Progenitor cell of endocrine pancreas (in vitro differentiated cells): ENCODE results near the gene SLC10A7. TPM values are rescaled to one million over a fixed set of nuclear protein-coding genes. Genes with fewer than 3 reads are reported as not detected.

ENCODE experiments used
- DNase-seq: peaks from one replicate; pipeline ENCODE4 v3.0.0; 2021; ENCODE audit warnings: low spot score; ENCODE audit not compliant: unreplicated experiment
- H3K27ac Mint-ChIP-seq: 2 replicates; pipeline ENCODE4 v1.8.0; 2021; ENCODE audit warnings: mild to moderate bottlenecking, moderate library complexity, mixed read lengths
- H3K27me3 Mint-ChIP-seq: 2 replicates; pipeline ENCODE4 v1.8.0; 2021; ENCODE audit warnings: mixed read lengths
- H3K36me3 Mint-ChIP-seq: 2 replicates; pipeline ENCODE4 v1.8.0; 2022; ENCODE audit warnings: mixed read lengths; ENCODE audit not compliant: insufficient read depth
- H3K4me1 Mint-ChIP-seq: 2 replicates; pipeline ENCODE4 v1.8.0; 2021; ENCODE audit warnings: low read depth, mixed read lengths
- H3K4me3 Mint-ChIP-seq: 2 replicates; pipeline ENCODE4 v1.8.0; 2021; ENCODE audit warnings: low read depth, mild to moderate bottlenecking, moderate library complexity, mixed read lengths
- H3K9me3 Mint-ChIP-seq: 2 replicates; pipeline ENCODE4 v1.8.0; 2021; ENCODE audit warnings: low read depth, mixed read lengths
- total RNA-seq: library from RNA; stranded (reverse); gene quantifications from 2 replicates; pipeline ENCODE4 v1.2.1, GENCODE V29; 2021
- TF ChIP-seq, protein P1 (sequence below): fragments of 200-600 bp; sonication (generic); IDR thresholded peaks from one replicate; pipeline ENCODE4 v1.5.0; 2021; ENCODE audit warnings: antibody characterized with exemption, mild to moderate bottlenecking; ENCODE audit not compliant: unreplicated experiment

The SLC10A7 gene
- total RNA-seq, 1 donor from 2014 or later, result 14.1 TPM

- TF ChIP-seq, protein P1, sequence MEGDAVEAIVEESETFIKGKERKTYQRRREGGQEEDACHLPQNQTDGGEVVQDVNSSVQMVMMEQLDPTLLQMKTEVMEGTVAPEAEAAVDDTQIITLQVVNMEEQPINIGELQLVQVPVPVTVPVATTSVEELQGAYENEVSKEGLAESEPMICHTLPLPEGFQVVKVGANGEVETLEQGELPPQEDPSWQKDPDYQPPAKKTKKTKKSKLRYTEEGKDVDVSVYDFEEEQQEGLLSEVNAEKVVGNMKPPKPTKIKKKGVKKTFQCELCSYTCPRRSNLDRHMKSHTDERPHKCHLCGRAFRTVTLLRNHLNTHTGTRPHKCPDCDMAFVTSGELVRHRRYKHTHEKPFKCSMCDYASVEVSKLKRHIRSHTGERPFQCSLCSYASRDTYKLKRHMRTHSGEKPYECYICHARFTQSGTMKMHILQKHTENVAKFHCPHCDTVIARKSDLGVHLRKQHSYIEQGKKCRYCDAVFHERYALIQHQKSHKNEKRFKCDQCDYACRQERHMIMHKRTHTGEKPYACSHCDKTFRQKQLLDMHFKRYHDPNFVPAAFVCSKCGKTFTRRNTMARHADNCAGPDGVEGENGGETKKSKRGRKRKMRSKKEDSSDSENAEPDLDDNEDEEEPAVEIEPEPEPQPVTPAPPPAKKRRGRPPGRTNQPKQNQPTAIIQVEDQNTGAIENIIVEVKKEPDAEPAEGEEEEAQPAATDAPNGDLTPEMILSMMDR, result no peak
- peaks cover 2% of the 10 kb centered on the region for H3K36me3 Mint-ChIP-seq
- peaks cover 1% of the 10 kb centered on the region for H3K4me1 Mint-ChIP-seq
- no peak for DNase-seq
- H3K9me3 Mint-ChIP-seq, result no peaks in the 10 kb centered on the region
- no peak overlapping the region for H3K4me3 Mint-ChIP-seq
- no peak overlapping the region for H3K27ac Mint-ChIP-seq
- no peaks in the 10 kb centered on the region for H3K27me3 Mint-ChIP-seq
Measured at GRCh38 chr4:146265950-146266490, 255.7 kb downstream of the SLC10A7 start.

GRCh38 chr4:146263793-146264192 is 257.9 kb downstream of the SLC10A7 start:
- Mint-ChIP-seq H3K27me3 (no peaks in the 10 kb centered on the region), H3K4me1 (peaks cover 1% of the 10 kb centered on the region), H3K36me3 (peaks cover 2% of the 10 kb centered on the region), H3K9me3 (no peaks in the 10 kb centered on the region), H3K4me3 (no peak overlapping the region), H3K27ac (no peak overlapping the region)
- DNase-seq, result no peak
- TF ChIP-seq, protein P1, result no peak

- H3K9me3 Mint-ChIP-seq, result no peaks in the 10 kb centered on the region
- no peak overlapping the region for H3K4me3 Mint-ChIP-seq
- H3K4me1 Mint-ChIP-seq, result peaks cover 1% of the 10 kb centered on the region
- no peak for DNase-seq
- peaks cover 2% of the 10 kb centered on the region for H3K36me3 Mint-ChIP-seq
- no peak overlapping the region for H3K27ac Mint-ChIP-seq
- TF ChIP-seq, protein P1, result no peak
- no peaks in the 10 kb centered on the region for H3K27me3 Mint-ChIP-seq
Measured at GRCh38 chr4:146261041-146261440, 260.7 kb downstream of the SLC10A7 start.

- H3K27me3 Mint-ChIP-seq, result no peaks in the 10 kb centered on the region
- DNase-seq, result no peak
- H3K27ac Mint-ChIP-seq, result no peak overlapping the region
- TF ChIP-seq, protein P1, result no peak
- H3K4me3 Mint-ChIP-seq, result no peak overlapping the region
- H3K36me3 Mint-ChIP-seq, result peaks cover 2% of the 10 kb centered on the region
- peaks cover 1% of the 10 kb centered on the region for H3K4me1 Mint-ChIP-seq
- H3K9me3 Mint-ChIP-seq, result no peaks in the 10 kb centered on the region
Measured at GRCh38 chr4:146260521-146260920, 261.2 kb downstream of the SLC10A7 start.

DNA sequence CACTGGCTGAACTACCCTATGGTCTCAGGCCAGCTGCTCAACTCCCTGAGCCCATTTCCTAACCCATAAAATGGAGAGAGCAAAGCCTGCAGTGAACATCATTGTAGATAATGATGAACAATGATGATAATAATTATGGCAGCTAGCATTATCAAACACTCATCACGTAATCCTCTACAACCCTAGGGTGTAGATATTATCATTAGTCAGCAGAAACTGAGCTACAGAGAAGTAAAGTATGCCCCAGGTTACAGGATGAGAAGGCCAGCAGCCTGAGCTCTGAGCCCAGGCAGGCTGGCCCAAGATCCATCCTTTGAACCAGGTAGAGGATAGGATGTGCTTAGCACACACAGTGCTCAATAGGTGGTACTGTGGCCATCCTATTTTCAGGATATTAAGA is 264.2 kb downstream of the SLC10A7 start:
- TF ChIP-seq, protein P1, result no peak
- H3K4me3 Mint-ChIP-seq, result no peak overlapping the region
- H3K27ac Mint-ChIP-seq, result no peak overlapping the region
- DNase-seq, result no peak
- no peaks in the 10 kb centered on the region for H3K36me3 Mint-ChIP-seq
- peaks cover 3% of the 10 kb centered on the region for H3K4me1 Mint-ChIP-seq
- no peaks in the 10 kb centered on the region for H3K27me3 Mint-ChIP-seq
- no peaks in the 10 kb centered on the region for H3K9me3 Mint-ChIP-seq
